Measurements from ENCODE around the gene C3orf80.

DNA sequence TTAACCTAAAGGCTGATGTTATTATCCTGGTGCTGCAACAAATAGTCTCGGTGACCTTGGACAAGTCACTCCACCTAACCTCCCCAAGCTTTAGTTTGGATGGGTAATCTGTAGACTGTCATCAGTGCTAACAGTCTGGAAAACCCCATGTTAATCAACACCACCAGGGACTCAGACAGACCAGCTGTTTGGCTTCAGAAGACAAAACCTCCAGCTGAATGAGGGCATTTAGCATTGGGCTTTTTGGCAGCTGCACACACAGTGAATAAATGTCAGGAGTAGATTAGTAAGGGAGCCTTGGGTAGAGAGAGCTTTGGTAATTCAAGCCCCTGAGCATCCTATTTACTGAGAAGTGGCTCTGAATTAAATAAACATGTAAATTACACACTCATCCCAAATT lies 24.9 kb upstream of the C3orf80 start:
- TF ChIP-seq YY1 (IDR thresholded peaks at IDR 0.05; ENCODE audit: low read depth) (no peak), NFIC (IDR thresholded peaks at IDR 0.05) (no peak), TAF1 (IDR thresholded peaks at IDR 0.05; ENCODE audit: low read depth) (no peak)
